GM19395 (cell line): ENCODE data around the gene CADPS.

Experiments used
- ATAC-seq: cut with Tn5 transposase; IDR thresholded peaks from one replicate; pipeline ENCODE4 v1.9.1; 2021; ENCODE audit warnings: mild to moderate bottlenecking, moderate library complexity; ENCODE audit not compliant: unreplicated experiment

Gene CADPS

GRCh38 chr3:62874711-62875557 is at the start of gene CADPS:
CADPS (minus strand) TSS chr3:62875416; CDS start chr3:62875029, 387 bp downstream.
- no peak for ATAC-seq

GRCh38 chr3:62923066-62923465 is 47.9 kb upstream of the CADPS start:
- no peak for ATAC-seq

GRCh38 chr3:62922326-62922725 is 47.1 kb upstream of the CADPS start:
- no peak for ATAC-seq

- no peak for ATAC-seq
Observed at GRCh38 chr3:62920466-62920784, 45.2 kb upstream of the CADPS start.

GRCh38 chr3:62919784-62920465 is 44.7 kb upstream of the CADPS start:
- no peak for ATAC-seq

GRCh38 chr3:62918777-62919176 is 43.6 kb upstream of the CADPS start:
- ATAC-seq: no peak

- no peak for ATAC-seq
Observed at GRCh38 chr3:62918131-62918530, 42.9 kb upstream of the CADPS start.

- no peak for ATAC-seq
Observed at GRCh38 chr3:62911526-62911925, 36.3 kb upstream of the CADPS start.

- no peak for ATAC-seq
Observed at GRCh38 chr3:62905331-62905730, 30.1 kb upstream of the CADPS start.

- no peak for ATAC-seq
Observed at GRCh38 chr3:62898530-62899496, 23.6 kb upstream of the CADPS start.

- ATAC-seq: no peak
Observed at GRCh38 chr3:62895901-62896300, 20.7 kb upstream of the CADPS start.

GRCh38 chr3:62892951-62893350 is 17.7 kb upstream of the CADPS start:
- no peak for ATAC-seq

GRCh38 chr3:62892045-62892444 is 16.8 kb upstream of the CADPS start:
- ATAC-seq: no peak

GRCh38 chr3:62888778-62889177 is 13.6 kb upstream of the CADPS start:
- ATAC-seq: no peak

GRCh38 chr3:62888180-62888579 is 13.0 kb upstream of the CADPS start:
- no peak for ATAC-seq

GRCh38 chr3:62885136-62885535 is 9.9 kb upstream of the CADPS start:
- ATAC-seq: no peak

GRCh38 chr3:62884096-62884870 is 9.1 kb upstream of the CADPS start:
- no peak for ATAC-seq

- no peak for ATAC-seq
Observed at GRCh38 chr3:62882676-62883200, 7.5 kb upstream of the CADPS start.

GRCh38 chr3:62876064-62876463 is 848 bp upstream of the CADPS start:
- ATAC-seq: no peak

- no peak for ATAC-seq
Observed at GRCh38 chr3:62875558-62876002, 364 bp upstream of the CADPS start.
